Stimulated activated CD8-positive, alpha-beta memory T cell treated with anti-CD3 and anti-CD28 coated beads, Interleukin-15, amount 100 ng/mL, for 24 hours (primary cell): Measurements from ENCODE around the gene SEC61A2.
"Not testable (repeated sequence)": the region's sequence is repeated elsewhere in the genome, so short reads cannot be mapped to it uniquely, and the experiment has no call there.

Experiments used
- DNase-seq: peaks from one replicate; pipeline ENCODE4 v3.0.0-alpha.2; 2020; ENCODE audit warnings: low read depth

The SEC61A2 gene

DNA sequence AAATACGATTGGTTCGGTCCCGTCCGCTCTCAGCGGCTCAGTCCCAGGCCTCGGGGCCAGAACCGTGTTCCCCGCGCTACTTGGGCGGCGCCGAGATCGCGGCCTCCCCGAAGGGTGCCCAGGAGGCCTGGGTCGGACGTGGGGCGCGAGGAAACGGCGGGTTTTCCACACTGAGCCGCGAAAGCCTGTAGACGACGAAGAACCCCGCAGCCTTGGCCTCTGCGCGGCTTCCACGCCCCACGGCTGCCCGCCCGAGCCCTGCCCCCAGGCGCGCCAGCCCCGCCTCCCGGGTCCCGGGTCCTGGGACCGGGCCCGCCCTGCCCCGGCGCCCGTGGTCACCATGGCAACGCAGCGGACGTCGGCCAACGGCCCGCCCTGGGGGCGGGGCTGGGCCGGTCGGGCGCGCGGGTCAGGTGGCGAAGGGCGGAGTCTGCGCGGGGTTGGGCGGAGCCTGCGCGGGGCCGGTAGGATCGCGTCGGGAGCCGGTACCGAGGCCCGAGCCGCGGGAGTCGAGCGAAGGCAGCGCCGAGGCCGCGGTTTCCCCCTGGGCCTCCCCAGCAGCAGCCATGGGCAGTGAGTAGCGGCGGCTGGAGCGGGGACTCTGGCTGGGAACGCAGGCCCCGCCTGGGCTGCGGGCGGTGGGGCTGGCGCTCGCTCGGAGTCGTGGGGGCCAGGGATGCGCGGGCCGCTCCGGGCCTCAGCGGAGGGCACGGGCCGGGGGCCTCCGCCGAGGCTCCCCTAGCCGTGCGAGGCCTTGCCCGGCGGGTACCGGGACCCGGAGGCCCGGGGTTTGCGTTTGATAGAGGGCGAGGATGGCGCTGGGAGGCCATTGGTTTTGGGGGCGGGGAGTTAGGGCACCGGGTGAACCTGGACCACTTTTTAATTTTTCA is at the start of gene SEC61A2:
SEC61A2 (plus strand) TSS at position 456 of the 890 bp plus-strand sequence; CDS start at position 567, 111 bp downstream.
- DNase-seq: peak; percentile 99

DNA sequence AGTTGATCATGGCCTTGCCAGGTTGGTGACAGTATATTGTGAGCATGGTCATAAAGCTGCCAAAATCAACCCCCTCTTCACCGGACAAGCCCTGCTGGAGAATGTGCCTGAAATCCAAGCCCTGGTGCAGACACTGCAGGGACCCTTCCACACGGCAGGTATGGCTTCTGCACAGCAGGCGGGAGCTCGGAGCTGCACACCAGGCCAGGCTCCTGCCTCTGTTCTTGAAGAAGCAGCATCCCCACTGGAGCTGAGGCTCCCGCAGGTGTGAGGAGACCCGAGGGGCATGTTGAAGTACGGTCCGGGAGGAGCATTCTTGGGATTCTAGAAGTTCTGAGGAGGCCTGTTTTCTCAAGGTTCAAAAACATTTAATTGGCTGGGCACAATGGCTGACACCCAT is 48.0 kb upstream of the SEC61A2 start:
- DNase-seq: no peak

DNA sequence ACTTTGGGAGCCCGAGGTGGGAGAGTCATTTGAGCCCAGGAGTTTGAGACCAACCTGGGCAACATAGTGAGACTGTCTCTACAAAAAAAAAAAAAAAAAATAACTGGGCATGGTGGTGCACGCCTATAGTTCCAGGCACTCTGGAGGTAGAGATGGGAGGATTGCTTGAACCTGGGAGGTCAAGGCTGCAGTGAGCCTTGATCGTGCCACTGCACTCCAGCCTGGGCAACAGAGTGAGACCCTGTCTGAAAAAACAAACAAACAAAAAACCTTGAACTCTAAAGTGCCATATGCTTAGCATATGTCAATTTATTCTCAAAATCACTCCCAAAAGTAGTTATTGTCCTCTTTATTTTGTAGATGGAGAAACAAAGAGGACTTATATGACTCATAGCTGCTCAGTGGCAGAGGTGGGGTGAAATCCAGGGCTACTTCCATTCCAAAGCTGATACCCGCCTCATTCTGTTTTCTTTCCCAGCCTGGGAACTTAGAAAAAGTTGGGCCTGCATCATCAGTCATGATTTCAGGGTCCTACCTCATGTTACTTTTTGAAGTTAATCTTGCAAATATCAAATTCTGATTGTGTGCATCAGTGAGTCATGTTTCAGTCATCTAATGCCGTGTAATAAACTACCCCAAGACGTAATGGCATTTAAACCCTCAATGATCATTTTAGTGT is 47.5 kb upstream of the SEC61A2 start:
- DNase-seq: no peak

DNA sequence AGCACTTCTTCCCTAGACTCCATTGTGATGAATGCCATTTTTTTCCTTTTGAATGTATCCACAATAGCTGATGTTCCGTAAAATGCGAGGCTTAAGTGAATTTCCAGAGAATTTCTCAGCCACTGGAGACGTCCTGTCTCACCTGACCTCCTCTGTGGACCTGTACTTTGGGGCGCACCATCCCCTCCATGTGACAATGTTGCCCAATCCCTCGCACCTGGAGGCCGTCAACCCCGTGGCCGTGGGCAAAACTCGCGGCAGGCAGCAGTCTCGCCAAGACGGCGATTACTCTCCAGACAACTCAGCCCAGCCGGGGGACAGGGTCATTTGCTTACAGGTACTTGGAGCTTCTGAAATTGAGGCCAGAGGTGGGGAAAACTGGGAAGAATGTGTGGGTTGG is 40.6 kb upstream of the SEC61A2 start:
- no peak for DNase-seq

DNA sequence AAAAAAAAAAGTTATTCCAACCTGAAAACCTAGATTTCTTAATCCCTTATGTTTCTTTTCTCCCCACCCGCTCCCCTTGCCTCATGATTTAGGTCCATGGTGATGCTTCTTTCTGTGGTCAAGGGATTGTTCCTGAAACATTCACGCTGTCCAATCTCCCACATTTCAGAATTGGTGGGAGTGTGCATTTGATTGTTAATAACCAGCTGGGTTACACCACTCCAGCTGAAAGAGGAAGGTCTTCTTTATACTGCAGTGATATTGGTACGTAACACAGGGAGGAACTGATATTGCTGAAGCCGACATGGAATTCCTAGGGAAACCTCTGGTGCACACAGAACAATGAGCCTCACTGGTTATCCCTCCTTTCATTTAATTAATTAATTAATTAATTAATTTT is 38.1 kb upstream of the SEC61A2 start:
- no peak for DNase-seq

DNA sequence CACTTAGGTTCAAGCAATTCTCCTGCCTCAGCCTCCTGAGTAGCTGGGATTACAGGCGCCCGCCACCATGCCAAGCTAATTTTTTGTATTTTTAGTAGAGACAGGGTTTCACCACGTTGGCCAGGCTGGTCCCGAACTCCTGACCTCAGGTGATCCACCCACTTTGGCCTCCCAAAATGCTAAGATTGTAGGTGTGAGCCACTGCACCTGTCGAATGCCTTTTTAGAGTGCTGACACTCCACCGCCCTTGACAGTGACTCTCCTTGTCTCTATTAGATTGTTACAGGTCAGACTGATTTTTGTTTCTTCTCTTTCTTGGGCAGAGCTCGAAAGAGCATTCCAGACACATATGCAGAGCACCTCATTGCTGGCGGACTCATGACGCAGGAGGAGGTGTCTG is 32.1 kb upstream of the SEC61A2 start:
- not testable (repeated sequence) for DNase-seq

DNA sequence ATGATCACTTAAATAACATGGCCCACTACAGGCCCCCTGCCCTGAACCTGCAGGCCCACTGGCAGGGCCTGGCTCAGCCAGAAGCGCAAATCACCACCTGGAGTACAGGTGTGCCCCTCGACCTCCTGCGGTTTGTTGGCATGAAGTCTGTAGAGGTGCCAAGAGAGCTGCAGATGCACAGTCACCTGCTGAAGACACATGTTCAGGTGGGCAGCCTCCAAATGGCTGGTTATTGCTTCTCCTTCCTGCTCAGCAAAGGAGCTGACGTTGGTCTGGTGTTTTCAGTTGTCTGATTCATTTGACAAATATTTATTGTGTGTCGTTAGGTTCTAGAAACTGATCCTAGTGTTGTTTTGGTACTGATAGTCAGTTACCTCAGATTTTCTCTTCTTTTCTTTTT is 31.7 kb upstream of the SEC61A2 start:
- DNase-seq: no peak

DNA sequence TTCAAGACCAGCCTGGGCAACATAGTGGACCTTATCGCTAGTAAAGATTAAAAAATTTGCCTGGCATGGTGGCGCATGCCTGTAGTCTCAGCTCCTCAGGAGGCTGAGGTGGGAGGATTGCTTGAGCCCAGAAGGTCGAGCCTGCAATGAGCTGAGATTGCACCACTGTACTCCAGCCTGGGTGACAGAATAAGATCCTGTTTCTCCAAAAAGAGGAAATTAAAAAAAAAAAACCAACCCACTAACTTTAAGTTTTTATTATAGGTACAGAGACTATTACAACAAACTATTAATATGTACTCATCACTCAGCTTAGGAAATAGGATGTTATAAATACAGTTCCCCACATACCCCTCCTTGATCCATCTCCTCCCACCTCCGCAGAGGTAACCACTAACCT is 30.5 kb upstream of the SEC61A2 start:
- DNase-seq: no peak

DNA sequence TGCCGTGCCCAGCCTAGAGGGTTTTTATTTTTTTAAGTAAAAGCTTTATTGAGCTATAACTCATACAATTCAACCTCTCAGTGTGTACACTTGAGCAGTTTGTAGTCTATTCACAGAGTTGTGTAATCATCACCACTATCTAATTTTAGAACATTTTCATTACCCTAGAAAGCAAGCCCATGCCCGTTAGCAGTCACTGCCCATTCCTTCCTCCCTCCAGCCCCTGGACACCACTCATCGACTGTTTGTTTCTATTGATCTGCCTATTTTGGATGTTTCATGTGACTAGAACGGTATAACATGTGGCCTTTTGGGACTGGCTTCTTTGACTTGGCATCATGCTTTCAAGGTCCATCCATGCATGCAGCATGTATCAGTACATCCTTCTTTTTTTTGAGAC is 25.7 kb upstream of the SEC61A2 start:
- no peak for DNase-seq

DNA sequence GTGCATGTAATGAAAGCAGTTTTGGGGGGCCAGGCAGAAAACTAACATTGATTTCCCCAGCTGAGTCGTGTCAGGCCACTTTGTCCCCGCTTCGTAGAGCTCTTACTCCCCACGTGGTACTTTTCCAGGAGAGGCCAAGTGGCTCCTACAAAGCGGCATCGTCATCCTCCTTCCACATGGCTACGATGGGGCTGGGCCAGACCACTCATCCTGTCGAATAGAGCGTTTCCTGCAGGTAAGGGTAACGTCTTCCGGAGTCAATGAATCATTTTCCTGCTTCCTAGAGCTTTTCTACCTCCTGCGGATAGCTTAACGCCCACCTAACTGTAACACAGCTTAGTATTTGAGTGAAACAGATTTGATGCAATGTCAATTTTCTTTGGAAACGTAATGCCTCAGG is 21.7 kb upstream of the SEC61A2 start:
- no peak for DNase-seq

DNA sequence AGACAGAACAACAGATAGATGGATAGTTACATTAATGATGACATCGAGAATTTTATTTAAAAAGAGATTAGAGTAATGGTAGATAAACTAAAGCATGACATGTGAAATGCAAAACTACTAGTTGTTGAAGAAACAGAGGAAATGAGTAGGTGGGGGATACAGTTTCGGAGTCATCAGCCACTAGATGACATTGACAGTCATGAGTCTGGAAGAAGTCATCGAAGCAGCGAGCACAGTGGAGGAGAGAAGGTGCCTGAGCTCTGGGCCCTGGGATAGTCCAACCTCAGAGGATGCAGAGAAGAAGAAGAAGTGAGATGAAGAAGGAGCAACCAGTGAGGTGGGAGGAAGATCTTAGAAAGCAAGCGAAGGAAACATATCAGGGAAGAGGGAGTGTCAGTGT is 20.2 kb upstream of the SEC61A2 start:
- DNase-seq: no peak

DNA sequence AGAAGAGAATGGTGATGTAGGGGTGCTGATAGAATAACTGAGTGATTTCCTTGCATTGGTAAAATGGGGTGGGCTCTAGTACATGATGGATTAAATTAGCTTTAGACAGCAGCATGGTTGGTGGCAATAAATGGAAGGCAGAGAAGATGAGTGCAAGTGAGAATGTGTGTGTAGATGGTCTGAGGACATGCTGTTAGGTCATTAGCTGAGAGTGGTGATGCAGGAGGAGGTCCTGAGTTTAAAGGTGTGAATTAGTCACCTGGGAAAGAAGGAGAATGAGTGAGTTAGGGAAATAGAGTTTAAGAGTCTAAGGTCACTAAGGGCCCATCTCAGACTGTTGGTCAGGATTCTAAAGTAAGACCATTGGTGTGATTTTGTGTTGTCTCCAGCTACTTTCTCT is 17.9 kb upstream of the SEC61A2 start:
- DNase-seq: no peak

DNA sequence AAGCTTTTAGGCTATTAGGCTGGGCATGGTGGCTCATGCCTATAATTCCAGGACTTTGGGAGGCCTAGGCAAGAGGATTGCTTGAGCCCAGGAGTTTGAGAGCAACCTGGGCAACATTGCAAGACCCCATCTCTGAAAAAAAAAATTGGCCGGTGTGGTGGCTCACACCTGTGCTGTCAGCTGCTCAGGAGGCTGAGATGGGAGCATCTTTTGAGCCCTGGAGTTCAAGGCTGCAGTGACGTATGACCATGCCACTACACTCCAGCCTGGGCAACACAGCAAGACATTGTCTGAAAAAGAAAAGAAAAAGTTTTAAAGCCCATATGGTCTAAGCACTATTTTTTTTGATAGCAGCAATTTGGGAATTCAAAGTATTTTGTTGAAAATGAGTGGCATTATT is 15.8 kb upstream of the SEC61A2 start:
- DNase-seq: no peak

DNA sequence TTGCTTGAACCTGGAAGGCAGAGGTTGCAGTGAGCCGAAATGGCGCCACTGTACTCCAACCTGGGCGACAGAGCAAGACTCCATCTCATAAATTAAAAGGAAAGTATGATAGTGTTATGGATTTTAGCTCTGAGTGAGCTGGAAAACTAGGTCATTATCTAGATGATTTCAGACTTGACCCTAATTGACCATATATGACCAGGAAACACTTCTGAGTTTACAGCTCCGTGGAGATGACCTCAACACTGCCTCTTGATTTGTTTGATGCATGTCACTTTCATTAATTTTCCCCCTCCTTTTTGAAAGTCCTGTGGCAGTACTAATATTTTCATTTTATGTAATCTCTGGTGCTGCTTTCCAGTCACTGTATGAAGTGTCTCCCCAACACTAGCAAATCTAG is 7.8 kb upstream of the SEC61A2 start:
- DNase-seq: no peak

DNA sequence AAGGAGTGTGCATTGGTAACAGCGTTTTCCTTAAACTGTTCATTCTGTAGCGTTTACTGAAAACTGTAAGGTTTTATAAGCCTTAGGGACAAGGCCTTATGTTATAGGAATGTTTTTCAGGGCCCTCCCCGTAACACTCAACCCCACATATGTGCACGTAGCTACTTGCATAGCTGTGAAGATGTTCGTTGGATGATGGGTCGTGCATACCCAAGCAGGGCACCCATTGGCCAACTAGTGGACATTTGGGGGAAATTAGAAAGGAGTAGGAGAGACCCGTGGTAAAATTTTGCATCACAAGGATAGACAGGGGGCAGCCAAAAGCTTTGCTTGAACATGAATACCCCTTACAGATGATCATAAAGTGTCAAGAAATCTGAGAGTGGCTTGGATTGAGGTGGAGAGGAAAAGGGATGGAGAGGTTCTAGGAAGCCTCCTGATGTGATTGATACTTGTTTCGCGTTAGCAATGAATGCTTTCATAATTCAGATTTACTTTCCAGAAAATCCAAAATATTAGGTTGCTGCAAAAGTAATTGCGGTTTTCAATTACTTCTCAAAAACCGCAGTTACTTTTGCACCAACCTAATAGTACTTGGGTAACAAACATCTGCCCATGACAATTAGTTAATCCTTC is 878 bp downstream of the SEC61A2 start:
- DNase-seq: no peak

DNA sequence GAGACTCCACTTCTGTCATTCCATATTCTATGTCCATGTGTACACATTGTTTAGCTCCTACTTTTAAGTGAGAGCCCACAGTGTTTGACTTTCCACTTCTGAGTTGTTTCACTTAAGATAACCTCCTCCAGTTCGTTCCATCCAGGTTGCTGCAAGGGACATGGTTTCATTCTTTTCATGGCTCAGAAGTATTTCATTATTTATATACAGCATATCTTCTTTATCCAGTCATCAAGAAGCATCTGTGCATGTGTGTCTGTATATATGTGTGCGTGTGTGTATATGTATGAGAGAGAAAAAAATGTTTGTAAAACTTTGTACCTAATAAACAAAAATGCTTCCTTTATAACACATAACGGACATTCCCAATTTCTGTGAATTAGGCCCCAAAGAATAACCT is 6.2 kb downstream of the SEC61A2 start:
- no peak for DNase-seq

DNA sequence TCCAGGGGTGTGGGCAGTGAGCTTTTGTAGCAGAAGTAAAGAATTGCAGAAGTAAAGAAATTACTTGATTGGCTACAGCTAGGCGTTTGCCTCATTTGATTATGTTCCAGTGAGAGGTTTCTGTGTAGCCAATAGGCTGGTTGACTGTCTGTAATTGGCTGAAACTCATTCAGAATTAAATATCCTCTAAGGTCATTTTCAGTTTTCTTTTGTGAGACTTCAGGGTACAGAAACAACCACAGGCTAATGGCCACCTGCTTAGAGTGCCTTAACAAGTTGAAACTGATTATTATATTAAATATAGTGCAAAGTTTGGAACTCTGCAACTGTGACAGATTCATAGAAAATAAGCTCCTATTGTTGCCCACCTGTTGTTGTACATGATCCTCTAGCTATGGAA is 10.6 kb downstream of the SEC61A2 start:
- DNase-seq: no peak

DNA sequence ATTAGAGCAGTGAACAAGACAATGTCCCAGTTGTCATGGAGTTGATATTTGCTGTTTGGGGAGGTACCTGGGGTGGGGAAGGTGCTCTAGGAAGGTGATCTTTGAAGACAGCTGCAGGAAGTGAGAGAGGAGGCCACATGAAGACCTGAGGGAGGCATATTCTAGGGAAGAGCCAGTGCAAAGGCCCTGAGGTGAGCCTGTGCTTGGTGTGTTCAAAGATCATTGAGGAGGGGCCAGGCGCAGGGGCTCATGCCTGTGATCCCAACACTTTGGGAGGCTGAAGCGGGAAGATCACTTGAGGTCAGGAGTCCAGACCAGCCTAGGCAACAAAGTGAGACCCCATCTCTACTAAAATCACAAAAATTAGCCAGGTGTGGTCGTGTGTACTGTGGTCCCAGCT is 15.1 kb downstream of the SEC61A2 start:
- no peak for DNase-seq

DNA sequence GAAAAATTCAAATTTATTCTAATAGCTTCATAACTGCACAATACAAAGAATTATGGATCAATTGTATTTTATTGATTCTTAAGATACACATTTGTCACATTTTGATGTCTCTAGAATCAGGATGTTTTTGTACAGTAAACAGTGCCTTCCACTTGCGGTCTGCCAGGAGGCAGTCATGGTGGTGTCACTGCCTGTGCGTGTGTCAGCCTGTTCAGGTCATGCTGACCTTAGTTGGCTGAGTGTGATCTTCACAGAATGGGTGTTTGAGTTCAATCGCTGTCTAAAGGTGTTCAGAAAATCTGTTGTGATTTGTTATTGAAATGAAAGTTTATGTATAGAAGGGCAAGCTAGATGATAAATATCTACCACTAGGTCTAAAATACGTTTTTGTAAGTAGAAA is 20.7 kb downstream of the SEC61A2 start:
- DNase-seq: no peak

DNA sequence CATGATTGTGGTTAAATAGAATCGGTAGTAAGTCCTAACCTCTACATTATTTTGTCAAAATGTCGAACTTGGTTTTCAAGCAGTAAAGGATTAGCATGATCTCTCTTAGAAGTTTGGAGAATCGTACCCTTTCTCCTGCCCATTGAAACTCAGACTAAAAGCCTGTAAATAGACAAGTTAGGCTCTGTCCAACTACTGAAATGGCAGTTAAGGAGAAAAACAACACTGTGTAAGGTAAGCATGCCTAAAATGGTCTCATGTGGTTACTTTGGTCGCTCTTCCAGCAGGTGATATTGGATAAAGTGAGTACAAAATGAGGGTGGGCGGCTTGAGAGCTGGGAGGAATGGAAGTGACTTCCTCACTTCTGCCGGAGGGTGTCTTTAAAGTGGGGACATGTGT is 25.0 kb downstream of the SEC61A2 start:
- DNase-seq: no peak

DNA sequence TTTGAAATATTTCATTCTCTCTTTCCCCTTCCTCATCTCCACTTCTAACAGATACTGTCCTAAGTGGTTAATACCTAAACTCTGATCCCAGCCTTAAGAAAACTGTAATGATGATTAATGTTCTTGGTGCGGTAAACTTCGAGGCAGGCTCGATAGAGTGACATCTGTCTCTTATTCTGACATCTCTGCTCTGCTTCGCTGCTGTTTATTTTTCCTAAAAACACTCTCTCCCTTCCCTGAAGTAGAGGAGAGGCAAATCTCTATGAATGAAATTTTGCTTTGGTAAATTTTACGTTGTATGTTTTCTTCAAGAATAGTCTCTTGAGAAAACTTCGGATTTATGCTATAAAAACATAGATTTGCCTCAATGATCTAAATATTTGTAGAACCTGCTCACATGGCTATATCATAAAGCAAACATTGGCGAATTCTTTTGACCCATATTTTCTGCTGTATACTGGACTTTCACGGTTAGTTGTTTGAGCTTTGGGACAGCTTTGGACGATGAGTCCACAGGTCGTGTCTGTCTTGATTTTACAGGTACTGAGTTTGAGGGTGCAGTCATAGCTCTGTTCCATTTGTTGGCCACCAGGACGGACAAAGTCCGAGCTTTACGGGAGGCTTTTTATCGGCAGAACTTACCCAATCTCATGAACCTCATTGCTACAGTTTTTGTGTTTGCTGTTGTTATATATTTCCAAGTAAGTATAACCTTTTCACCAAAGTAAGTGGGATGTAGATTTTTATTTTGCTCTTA is 27.1 kb downstream of the SEC61A2 start:
- no peak for DNase-seq

DNA sequence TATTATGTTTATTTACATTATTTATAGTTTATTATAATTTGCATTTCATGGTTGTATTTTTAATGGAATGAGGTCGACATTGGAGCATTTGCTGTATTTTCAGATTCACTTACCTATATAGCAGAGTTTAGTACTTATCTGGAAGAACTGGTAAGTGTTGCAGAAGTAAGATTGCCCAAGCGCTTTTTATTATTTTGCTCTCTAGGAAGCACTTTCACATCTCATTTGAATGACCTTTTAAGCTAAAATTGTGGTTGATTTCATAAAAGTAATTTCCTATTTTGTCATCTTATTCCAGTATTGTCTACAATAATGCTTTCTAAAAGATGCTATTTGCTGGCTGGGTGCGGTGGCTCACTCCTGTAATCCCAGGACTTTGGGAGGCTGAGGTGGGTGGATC is 28.6 kb downstream of the SEC61A2 start:
- DNase-seq: no peak
